Stimulated activated CD4-positive, alpha-beta T cell treated with anti-CD3 and anti-CD28 coated beads, Interleukin-1b, Interleukin-23, amount 100 ng/mL, for 4 hours (primary cell): ENCODE measurements around the gene FAM83E.
"Not testable (repeated sequence)": the region's sequence is repeated elsewhere in the genome, so short reads cannot be mapped to it uniquely, and the experiment has no call there.

ENCODE experiments used
- DNase-seq, 2 donors: peaks; one replicate each; pipeline ENCODE4 v3.0.0-alpha.2; 2020; ENCODE audit warnings: low read depth in 2 of 2

Gene FAM83E

DNA sequence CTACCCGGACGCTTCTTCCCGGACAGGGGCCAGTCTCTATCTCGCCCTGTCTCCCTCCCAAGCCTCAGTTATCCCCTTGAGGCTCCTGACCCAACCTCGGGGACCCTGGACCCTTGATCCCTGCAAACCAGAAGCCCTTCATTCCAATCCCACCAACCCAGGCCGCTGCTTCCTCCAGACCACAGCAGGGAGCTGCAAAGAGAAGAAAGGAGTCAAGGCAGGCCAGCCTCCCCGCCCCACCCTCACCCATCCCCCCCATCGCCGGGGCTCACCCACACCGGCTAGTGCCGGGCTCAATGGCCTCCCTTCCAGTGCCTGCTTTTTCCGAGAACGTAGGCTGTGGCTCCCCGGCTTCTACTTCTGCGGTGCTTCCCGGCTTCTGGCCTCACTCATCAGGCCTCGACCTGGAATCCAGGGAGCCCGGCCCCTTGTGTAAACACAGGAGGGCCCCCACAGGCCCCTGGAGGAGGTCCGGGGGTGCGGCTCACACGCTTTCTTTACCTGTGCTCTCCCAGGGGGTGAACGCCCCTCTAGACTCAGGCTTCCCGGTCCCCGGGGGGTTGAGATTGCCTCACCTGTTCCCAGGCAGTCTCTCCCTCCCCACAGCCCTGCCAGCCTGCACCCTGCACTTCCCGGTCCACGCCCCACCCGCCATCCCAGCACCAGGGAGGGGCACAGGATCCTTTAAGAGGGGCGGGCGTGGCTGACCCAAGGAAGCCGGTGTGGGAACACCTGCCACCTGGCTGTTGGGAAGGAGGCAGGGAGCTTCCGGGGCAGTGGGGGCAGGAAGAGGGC is at the start of gene FAM83E:
Gene FAM83E, minus strand, starts transcription at position 641 of the 795 bp plus-strand sequence. CDS start 1,704 bp downstream, outside the sequence.
- DNase-seq = peak in 1 of 2 donors; percentile 32

DNA sequence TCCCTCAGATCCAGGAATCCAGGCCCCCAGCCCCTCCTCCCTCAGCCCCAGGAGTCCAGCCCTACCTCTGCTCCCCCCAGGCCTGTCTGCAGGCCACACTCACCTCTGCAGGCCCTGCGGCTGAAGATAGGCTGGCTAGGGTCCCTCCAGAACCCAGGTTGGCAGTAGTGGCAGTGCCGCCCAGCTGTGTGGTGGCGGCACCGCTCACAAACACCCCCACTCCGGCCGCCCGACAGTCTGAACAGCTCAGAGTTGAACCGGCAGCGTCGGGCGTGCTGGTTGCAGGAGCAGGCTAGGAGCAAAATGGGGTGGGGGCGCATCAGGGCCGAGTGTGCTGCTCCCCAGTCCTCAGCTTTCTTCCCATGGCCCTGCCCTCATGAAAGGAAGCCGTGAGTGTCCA is 49.6 kb upstream of the FAM83E start:
- DNase-seq = no peak

GRCh38 chr19:48663667-48664066 is 48.8 kb upstream of the FAM83E start:
- DNase-seq = no peak

DNA sequence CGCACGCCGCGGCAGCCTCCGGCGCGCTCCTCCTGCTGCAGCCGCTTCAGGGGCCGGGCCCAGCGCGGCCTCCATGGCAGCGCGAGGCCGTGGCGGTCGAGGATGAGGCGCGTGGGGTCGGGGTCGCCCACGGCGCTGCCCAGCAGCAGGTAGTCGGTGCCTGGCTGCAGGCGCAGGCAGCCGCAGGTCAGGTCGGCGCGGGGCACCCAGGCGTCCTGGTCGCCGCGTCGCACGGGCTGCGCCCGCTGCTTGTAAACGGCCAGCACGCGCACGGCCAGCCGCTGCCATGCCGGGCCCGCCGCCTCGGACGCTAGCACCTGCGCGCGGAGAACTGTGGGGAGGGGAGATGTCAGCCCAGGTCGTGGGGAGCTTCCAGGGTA is 46.8 kb upstream of the FAM83E start:
- DNase-seq = no peak

GRCh38 chr19:48660852-48661710 is 46.2 kb upstream of the FAM83E start:
- peak; percentile 62 to 71 for DNase-seq

GRCh38 chr19:48659768-48660167 is 44.9 kb upstream of the FAM83E start:
- DNase-seq = no peak

- DNase-seq = no peak
Measured at GRCh38 chr19:48658483-48658882, 43.6 kb upstream of the FAM83E start.

DNA sequence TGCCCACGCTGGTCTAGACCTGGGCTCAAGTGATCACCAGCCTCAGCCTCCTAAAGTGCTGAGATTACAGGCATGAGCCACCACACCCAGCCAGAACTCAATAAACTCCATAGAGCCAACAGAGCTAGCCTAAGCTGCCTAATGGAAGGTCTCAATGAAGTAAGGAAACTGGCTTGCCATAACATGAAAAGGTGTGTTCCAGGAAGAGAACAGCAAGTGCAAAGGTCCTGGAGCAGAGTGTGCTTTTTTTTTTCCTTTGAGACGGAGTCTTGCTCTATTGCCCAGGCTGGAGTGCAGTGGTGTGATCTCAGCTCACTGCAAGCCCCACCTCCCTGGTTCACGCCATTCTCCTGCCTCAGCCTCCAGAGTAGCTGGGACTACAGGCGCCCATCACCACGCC is 43.0 kb upstream of the FAM83E start:
- not testable (repeated sequence) for DNase-seq

GRCh38 chr19:48656840-48657474 is 42.1 kb upstream of the FAM83E start:
- DNase-seq = no peak

DNA sequence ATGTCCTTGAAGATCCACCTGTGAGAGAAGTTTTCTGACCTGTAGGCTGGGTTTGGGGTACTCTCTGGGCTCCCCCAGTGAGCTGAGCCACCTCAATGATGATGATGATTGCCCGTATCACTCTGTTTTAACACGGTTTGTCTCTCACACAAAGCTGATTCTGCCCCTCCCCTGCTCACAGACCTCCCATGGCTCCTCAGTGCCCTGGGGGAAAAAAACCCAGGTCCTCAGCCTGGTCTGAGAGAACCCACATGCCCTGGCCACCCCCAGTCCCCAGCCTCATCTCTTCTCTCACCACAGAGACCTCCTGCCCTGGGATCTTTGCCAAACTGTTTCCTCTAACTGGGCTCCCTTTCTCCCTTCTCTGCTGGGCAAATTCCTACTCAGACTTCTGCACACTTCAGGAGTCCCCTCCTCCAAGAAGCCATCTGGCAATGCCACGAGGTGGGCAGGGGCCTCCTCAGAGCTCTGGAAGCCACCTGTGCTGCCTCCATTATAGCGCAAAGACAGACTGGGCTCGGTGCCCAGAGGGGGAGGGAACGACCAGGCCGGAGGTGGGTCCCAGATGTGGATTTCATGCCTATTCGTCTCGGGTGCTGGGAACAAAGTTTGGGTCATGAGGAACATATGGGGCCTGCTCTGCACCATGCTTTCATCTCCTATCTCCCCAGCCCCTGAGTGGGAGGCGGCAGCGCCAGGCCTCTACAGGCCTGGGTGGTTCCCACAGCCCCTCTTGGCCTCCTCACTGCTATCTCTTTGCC is 39.6 kb upstream of the FAM83E start:
- DNase-seq = no peak

- DNase-seq = no peak
Measured at GRCh38 chr19:48651683-48652048, 36.8 kb upstream of the FAM83E start.

GRCh38 chr19:48650974-48651682 is 36.3 kb upstream of the FAM83E start:
- DNase-seq = no peak

- DNase-seq = no peak
Measured at GRCh38 chr19:48648134-48648533, 33.3 kb upstream of the FAM83E start.

DNA sequence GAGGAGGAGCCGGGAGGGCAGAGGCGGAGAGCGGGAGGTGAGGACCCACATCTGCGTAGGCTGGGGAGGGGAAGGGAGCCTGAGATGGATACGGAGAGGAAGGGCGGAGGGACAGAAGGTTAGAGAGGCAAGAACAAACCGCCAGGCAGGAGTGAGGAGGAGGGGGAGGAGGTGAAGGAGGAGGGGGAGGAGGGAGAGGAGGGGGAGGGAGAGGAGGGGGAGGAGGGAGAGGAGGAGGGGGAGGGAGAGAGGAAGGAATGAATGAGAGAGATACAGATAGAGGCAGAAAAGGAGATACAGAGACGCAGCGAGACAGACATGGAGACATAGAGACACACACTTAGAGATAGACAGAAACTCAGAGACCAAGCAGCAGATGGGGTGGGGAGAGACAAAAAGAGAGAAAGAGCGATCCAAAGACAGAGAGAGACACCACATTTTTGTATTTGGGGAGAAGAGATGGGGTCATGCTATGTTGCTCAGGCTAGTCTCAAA is 31.9 kb upstream of the FAM83E start:
- no peak for DNase-seq

DNA sequence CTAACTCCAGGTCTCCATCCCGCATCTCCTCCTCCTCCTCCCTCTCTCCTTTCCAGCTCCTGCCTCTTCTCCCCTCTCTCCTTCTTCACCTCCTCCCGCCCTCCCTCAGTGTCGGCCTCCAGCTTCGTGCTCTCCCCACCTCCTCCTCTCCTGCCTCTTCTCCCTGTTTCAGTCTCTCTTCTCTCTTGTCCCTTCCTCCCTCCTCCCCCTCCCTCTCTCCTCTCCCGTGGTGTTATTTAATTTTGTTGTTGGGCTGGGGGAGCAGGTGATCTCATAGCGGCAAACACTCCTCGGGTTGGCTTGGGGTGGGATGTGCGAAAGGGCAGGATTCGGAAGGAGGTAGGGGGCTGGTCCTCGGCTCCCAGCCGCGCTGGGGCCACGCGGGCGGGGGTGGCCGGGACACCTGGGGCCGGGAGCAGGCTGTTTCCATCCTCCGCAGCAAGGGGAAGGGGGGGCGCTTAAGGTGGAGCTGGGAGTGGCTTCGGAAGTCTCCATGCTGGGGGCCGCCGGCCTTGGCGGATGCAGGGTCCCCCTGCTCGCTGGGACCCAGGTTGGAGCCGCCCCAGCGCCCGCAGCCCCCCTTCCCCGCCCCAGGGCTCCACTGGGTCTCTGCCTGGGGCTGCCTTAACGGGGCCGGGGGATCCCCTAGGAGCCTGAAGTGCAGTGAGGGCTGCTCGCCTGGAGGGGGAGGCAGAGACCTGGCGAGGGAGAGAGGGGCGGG is 31.3 kb upstream of the FAM83E start, which contains the start of gene CA11:
Gene CA11, minus strand, starts transcription at position 187 of the 721 bp plus-strand sequence. CDS start 555 bp downstream, outside the sequence.
- peak; percentile 87 to 89 for DNase-seq

DNA sequence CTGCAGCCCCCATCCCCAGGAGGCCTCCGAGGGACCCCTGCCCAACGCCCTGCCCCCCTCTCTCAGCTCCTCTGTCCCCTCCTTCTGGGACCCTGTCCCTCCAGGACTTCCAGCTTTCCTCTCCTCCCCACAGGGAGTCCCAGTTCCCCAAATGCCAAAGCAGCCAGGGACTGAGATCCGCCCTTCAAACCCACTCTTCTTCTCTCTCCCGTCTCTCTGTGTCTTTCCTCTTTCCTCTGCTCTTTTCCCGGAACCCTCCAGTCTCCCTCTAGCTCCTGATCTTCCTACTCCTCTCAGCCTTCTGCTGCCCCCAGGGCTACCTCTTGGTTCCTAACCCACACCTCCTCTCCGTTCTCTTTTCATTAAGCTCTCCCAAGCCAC is 30.7 kb upstream of the FAM83E start:
- DNase-seq = no peak

GRCh38 chr19:48644839-48645619 is 30.2 kb upstream of the FAM83E start:
- peak; percentile 56 to 64 for DNase-seq

DNA sequence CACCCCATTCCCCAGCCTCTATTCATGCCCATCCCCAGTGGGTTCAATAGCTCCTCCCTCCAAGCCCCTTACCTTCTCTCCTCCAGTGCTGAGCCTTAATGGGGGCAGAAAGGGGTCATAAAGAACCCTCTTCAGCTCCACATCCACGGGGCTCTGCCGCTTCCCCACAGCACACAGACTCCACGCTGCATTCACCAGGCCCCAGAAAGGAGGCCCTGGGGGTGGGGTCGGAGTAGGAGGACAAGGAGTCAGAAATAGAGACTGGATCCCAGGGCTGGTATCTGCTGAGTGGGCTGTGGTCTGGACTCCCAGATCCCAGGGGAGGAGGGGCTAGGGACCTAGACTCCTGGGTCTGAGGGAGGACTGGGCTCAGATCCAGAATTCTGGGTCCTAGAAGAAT is 29.5 kb upstream of the FAM83E start:
- no peak for DNase-seq

- no peak for DNase-seq
Measured at GRCh38 chr19:48642862-48643261, 28.0 kb upstream of the FAM83E start.
